ENCODE measurements around the gene LRRC40.

Gene LRRC40

DNA sequence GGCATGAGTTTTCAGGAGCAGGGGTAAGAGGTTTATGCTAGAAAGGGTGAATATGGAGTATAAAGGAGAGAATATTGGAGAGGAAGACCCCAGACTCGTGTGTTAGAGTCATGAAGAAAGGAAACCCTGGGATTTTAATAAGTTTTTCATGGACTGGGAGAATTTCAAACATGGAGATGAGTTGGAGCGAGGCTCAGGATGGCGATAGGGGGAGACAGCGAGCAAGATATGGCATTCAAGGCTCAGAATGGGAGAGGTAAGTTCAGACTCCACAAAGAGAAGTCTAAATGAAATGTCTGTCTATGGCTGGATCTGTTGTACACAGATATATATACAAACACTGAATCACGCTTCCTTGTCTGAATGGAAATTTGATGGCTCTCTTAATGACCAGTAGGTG lies 92.5 kb downstream of the LRRC40 start:
- no peak overlapping the region for H3K9ac ChIP-seq (ENCODE audit: low read depth, low read length)
- H3K4me3 ChIP-seq (ENCODE audit: low read length) = no peak overlapping the region
- no peaks in the 10 kb centered on the region for H3K4me1 ChIP-seq (ENCODE audit: insufficient read depth, low read length)
- no peaks in the 10 kb centered on the region for H3K36me3 ChIP-seq (ENCODE audit: insufficient read depth, low read depth, low read length)
- H3K9me3 ChIP-seq (ENCODE audit: insufficient read depth, low read depth, low read length) = no peaks in the 10 kb centered on the region
- no peaks in the 10 kb centered on the region for H3K27me3 ChIP-seq (ENCODE audit: insufficient read depth, low read length)
- no peak overlapping the region for H3K27ac ChIP-seq (ENCODE audit: low read length)

DNA sequence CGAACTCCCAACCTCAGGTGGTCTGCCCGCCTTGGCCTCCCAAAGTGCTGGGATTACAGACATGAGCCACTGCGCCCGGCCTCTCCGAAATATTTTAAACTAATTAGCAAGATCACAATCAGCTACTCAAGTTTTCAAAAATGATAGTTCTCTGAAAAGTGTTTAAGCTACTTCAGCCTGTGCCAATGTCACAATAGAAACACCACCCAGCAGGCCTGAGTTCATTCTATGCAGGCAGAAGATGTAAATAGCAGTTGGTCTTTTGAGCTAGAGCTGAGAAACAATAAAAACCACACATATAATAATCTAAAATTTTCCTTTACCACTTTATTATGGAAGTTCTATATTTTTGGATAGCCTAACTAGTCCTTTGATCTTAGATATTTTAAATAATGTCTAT lies 96.1 kb downstream of the LRRC40 start:
- Histone ChIP-seq H3K27me3 (ENCODE audit: insufficient read depth, low read length) (no peaks in the 10 kb centered on the region), H3K9me3 (ENCODE audit: insufficient read depth, low read depth, low read length) (no peaks in the 10 kb centered on the region), H3K27ac (ENCODE audit: low read length) (no peak overlapping the region), H3K36me3 (ENCODE audit: insufficient read depth, low read depth, low read length) (no peaks in the 10 kb centered on the region), H3K4me3 (ENCODE audit: low read length) (no peak overlapping the region), H3K9ac (ENCODE audit: low read depth, low read length) (no peak overlapping the region), H3K4me1 (ENCODE audit: insufficient read depth, low read length) (no peaks in the 10 kb centered on the region)

DNA sequence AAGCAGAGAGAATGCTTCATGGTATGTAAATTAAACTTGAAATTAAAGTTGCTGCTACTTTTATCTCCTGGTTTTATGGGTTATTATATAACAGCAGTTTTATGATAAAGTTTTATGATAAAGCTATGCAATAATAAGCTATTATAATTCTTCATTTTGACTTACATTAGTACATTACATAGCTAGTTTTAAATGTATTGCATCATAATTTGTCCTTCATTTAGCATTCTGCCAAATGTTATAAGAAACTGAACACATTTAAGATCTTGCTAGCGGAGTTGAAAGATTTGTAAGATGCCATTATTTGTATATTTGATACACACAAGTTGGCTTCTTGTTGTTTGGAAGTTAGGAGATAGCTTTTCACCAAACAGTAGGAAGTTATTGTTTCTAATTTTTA lies 101.6 kb downstream of the LRRC40 start:
- no peak overlapping the region for H3K4me3 ChIP-seq (ENCODE audit: low read length)

DNA sequence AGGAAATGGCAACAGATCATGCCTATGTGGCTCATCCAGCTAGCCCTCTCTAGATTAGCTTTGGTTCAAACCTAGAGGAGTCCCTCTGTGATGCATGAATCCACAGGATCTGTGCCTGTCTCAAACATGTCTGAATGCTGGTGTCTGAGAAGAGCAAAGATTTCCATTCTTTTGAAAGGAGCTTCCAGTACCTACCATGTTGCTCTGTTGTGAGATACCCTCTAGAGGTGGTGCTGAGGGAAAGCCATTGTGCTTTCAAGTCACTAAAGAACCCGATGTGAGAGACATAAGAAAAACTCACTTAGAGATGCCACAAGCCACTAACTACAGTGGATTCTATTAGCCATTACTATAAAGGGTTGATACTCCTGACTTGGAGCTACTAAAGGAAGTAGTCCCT lies 103.6 kb downstream of the LRRC40 start:
- Histone ChIP-seq H3K27ac (ENCODE audit: low read length) (no peak overlapping the region), H3K4me3 (ENCODE audit: low read length) (no peak overlapping the region), H3K9ac (ENCODE audit: low read depth, low read length) (no peak overlapping the region), H3K27me3 (ENCODE audit: insufficient read depth, low read length) (no peaks in the 10 kb centered on the region), H3K9me3 (ENCODE audit: insufficient read depth, low read depth, low read length) (no peaks in the 10 kb centered on the region), H3K4me1 (ENCODE audit: insufficient read depth, low read length) (no peaks in the 10 kb centered on the region), H3K36me3 (ENCODE audit: insufficient read depth, low read depth, low read length) (no peaks in the 10 kb centered on the region)

More for the DNA sequence above, 101.6 kb downstream of the LRRC40 start:
- no peak overlapping the region for H3K9ac ChIP-seq (ENCODE audit: low read depth, low read length)
- H3K9me3 ChIP-seq (ENCODE audit: insufficient read depth, low read depth, low read length) = no peaks in the 10 kb centered on the region
- H3K36me3 ChIP-seq (ENCODE audit: insufficient read depth, low read depth, low read length) = no peaks in the 10 kb centered on the region
- no peak overlapping the region for H3K27ac ChIP-seq (ENCODE audit: low read length)
- no peaks in the 10 kb centered on the region for H3K27me3 ChIP-seq (ENCODE audit: insufficient read depth, low read length)
- no peaks in the 10 kb centered on the region for H3K4me1 ChIP-seq (ENCODE audit: insufficient read depth, low read length)

DNA sequence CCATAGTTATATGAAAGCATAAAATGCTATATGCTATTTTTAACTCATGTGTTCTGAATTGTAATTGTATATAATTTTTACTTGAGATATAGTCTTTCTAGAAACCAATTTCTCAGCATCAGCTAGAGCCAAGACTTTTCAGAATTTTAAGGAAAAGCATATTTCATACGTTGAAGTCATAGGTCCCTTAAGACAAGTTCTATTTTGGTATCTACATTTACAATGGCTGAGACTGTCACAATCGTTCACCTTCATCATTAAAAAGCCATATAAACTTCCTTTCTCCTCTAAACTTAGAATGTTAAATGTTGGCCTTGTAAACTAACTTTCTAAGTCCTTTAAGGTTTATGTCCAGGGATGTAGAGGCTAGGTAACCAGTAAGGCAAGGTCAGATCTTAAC lies 104.1 kb downstream of the LRRC40 start:
- H3K27ac ChIP-seq (ENCODE audit: low read length) = no peak overlapping the region
- no peaks in the 10 kb centered on the region for H3K9me3 ChIP-seq (ENCODE audit: insufficient read depth, low read depth, low read length)
- H3K36me3 ChIP-seq (ENCODE audit: insufficient read depth, low read depth, low read length) = no peaks in the 10 kb centered on the region
- H3K27me3 ChIP-seq (ENCODE audit: insufficient read depth, low read length) = no peaks in the 10 kb centered on the region
- H3K4me3 ChIP-seq (ENCODE audit: low read length) = no peak overlapping the region
- no peaks in the 10 kb centered on the region for H3K4me1 ChIP-seq (ENCODE audit: insufficient read depth, low read length)
- no peak overlapping the region for H3K9ac ChIP-seq (ENCODE audit: low read depth, low read length)
